ENCODE data around the gene TBXAS1.

GRCh38 chr7:140048989-140049338 is 219.9 kb downstream of the TBXAS1 start:
- TF ChIP-seq POLR2A (IDR thresholded peaks at IDR 0.05; ENCODE audit: low read length), result no peak
- TF ChIP-seq CTCF (IDR thresholded peaks at IDR 0.05), result no peak
- TF ChIP-seq MAX (IDR thresholded peaks at IDR 0.05), result no peak
- no peak for TF ChIP-seq CHD2 (IDR thresholded peaks at IDR 0.05; ENCODE audit: low read length, partially characterized antibody)
- no peak for TF ChIP-seq RNF2 (IDR thresholded peaks at IDR 0.05; ENCODE audit: borderline replicate concordance, low read depth)
- no peak for TF ChIP-seq MAZ (IDR thresholded peaks at IDR 0.05; ENCODE audit: borderline replicate concordance, low read depth, low read length)
- TF ChIP-seq CEBPB (IDR thresholded peaks at IDR 0.05), result no peak
- no peak for TF ChIP-seq RCOR1 (IDR thresholded peaks at IDR 0.05; ENCODE audit: low read depth, low read length)
- TF ChIP-seq KDM5A (IDR thresholded peaks at IDR 0.05), result no peak
